B cell (primary cell): ENCODE data around the gene DHRS4. TPM values are rescaled to one million over a fixed set of nuclear protein-coding genes. Genes with fewer than 3 reads are reported as not detected.
"Not testable (repeated sequence)": the region's sequence is repeated elsewhere in the genome, so short reads cannot be mapped to it uniquely, and the experiment has no call there.

Experiments
- ATAC-seq: fragments of 200-7000 bp; cut with Tn5 transposase; one replicate; pipeline ENCODE4 v1.10.0; 2021; ENCODE audit warnings: low read depth, mild to moderate bottlenecking, moderate number of reproducible peaks, moderate library complexity
- CTCF ChIA-PET: fragments of 350-600 bp; sonication (Branson Sonifier 250); formaldehyde crosslinking; loops from one replicate; lab custom pipeline; 2021; ENCODE audit warnings: antibody characterized with exemption, inconsistent platforms; lab: Charles Lee
- POLR2A ChIA-PET: fragments of 350-600 bp; sonication (Branson Sonifier 250); formaldehyde crosslinking; loops from one replicate; lab custom pipeline; 2021; ENCODE audit warnings: antibody characterized with exemption; lab: Charles Lee
- DNase-seq: peaks from one replicate; pipeline ENCODE4 v3.0.0; 2013
- H2AFZ ChIP-seq: 2 replicates; pipeline ENCODE4 v1.6.1; 2012; ENCODE audit warnings: mild to moderate bottlenecking, low read depth, low read length; ENCODE audit not compliant: insufficient read depth, poor library complexity, severe bottlenecking
- H3K27ac ChIP-seq, 2 donors: 1 replicate in 1 of 2; 2 replicates in 1 of 2; pipeline ENCODE4 v1.5.1; 2012 to 2013; ENCODE audit warnings: low read length in 2 of 2, mild to moderate bottlenecking in 2 of 2, moderate library complexity in 1 of 2
- H3K27me3 ChIP-seq, 4 experiments: fragments of 200-600 bp in 1 of 4; sonication (generic) in 1 of 4; replicated peaks in 1 of 4; 1 replicate in 2 of 4; 2 replicates in 2 of 4; pipeline versions ENCODE4 v1.6.1 to v1.7.0; 2013 to 2016; ENCODE audit warnings: low read length in 3 of 4, mild to moderate bottlenecking in 2 of 4, mixed read lengths in 1 of 4, moderate library complexity in 1 of 4; ENCODE audit not compliant: insufficient read depth in 4 of 4, control insufficient read depth in 3 of 4; ENCODE audit errors: control extremely low read depth in 1 of 4
- H3K36me3 ChIP-seq, 2 experiments: replicated peaks in 1 of 2; 1 replicate in 1 of 2; 2 replicates in 1 of 2; pipeline versions ENCODE4 v1.6.1 to v1.7.1; 2013; ENCODE audit warnings: low read length in 1 of 2; ENCODE audit not compliant: insufficient read depth in 2 of 2, control insufficient read depth in 1 of 2; ENCODE audit errors: control extremely low read depth in 1 of 2, extremely low read depth in 1 of 2
- H3K4me1 ChIP-seq, 2 donors: fragments of 200-600 bp in 1 of 2; sonication (generic) in 1 of 2; 1 replicate in 1 of 2; 2 replicates in 1 of 2; pipeline versions ENCODE4 v1.5.1 to v1.6.1; 2013 to 2017; ENCODE audit warnings: low read length in 2 of 2; ENCODE audit not compliant: control insufficient read depth in 2 of 2, insufficient read depth in 2 of 2
- H3K4me2 ChIP-seq: replicated peaks from 2 replicates; pipeline ENCODE3; 2012; ENCODE audit warnings: mild to moderate bottlenecking, low read depth, low read length; ENCODE audit not compliant: poor library complexity, severe bottlenecking
- H3K4me3 ChIP-seq, 5 experiments: fragments of 200-600 bp in 1 of 5; sonication (generic) in 1 of 5; 1 replicate in 3 of 5; 2 replicates in 2 of 5; pipeline versions ENCODE4 v1.5.1 to v1.7.0; 2011 to 2016; ENCODE audit warnings: low read length in 4 of 5, mild to moderate bottlenecking in 4 of 5, low read depth in 2 of 5, control low read depth in 1 of 5, moderate library complexity in 1 of 5; ENCODE audit not compliant: insufficient read depth in 1 of 5; ENCODE audit errors: control extremely low read depth in 1 of 5, extremely low read depth in 1 of 5
- H3K79me2 ChIP-seq: fragments of 200-600 bp; sonication (generic); one replicate; pipeline ENCODE4 v1.6.0; 2016; ENCODE audit warnings: low read length; ENCODE audit not compliant: control insufficient read depth, insufficient read depth
- H3K9ac ChIP-seq: fragments of 200-600 bp; sonication (generic); 2 replicates; pipeline ENCODE4 v1.6.1; 2017; ENCODE audit warnings: mild to moderate bottlenecking, low read length, moderate library complexity
- H3K9me3 ChIP-seq, 3 donors: one replicate each; pipeline versions ENCODE4 v1.6.1 to v1.7.1; 2013; ENCODE audit warnings: low read length in 2 of 3; ENCODE audit not compliant: control insufficient read depth in 2 of 3, insufficient read depth in 1 of 3; ENCODE audit errors: control extremely low read depth in 1 of 3
- H4K20me1 ChIP-seq: 2 replicates; pipeline ENCODE4 v1.6.0; 2012; ENCODE audit warnings: mild to moderate bottlenecking, low read length; ENCODE audit not compliant: insufficient read depth, control insufficient read depth, poor library complexity, severe bottlenecking
- H3K27ac Mint-ChIP-seq: one replicate; pipeline ENCODE4 v1.8.0; 2021; ENCODE audit warnings: mixed read lengths
- H3K27me3 Mint-ChIP-seq: one replicate; pipeline ENCODE4 v1.8.0; 2021; ENCODE audit warnings: mixed read lengths
- H3K4me1 Mint-ChIP-seq: one replicate; pipeline ENCODE4 v1.8.0; 2021; ENCODE audit warnings: mixed read lengths
- H3K4me3 Mint-ChIP-seq: one replicate; pipeline ENCODE4 v1.8.0; 2021; ENCODE audit warnings: mixed read lengths
- H3K9me3 Mint-ChIP-seq: one replicate; pipeline ENCODE4 v1.8.0; 2022; ENCODE audit warnings: mixed read lengths; ENCODE audit not compliant: insufficient read depth
- WGBS: methylation state at CpG from one replicate; pipeline ENCODE4 v1.1.5; 2013; ENCODE audit warnings: missing lambda C conversion rate; ENCODE audit not compliant: insufficient coverage; 5-methylcytosine and 5-hydroxymethylcytosine counted together
- intact Hi-C: fragments of 100-400 bp; cut with micrococcal nuclease; formaldehyde crosslinking; loops from one replicate; pipeline ENCODE4 v1.10.0; 2022
- polyA plus RNA-seq: library from polyadenylated mRNA; depleted of rRNA; stranded (reverse); fragments of >200 nt; gene quantifications from 2 replicates; pipeline ENCODE4 v1.2.3, GENCODE V29; 2012
- total RNA-seq, 2 donors: library from RNA; stranded (reverse); fragments of 120-200 nt in 1 of 2; gene quantifications; 1 replicate in 1 of 2; 2 replicates in 1 of 2; pipeline versions ENCODE4 v1.2.3 to v1.2.4, GENCODE V29; 2013 to 2022

Gene DHRS4
- total and polyA plus RNA-seq, 2 donors (not counting 1 experiment from before 2014, with no cell fraction given) = 15.6 to 16.2 TPM

GRCh38 chr14:23969481-23970282 is 16.1 kb downstream of the DHRS4 start:
- peak overlapping the region; percentile 53 for H3K4me3 Mint-ChIP-seq
- H4K20me1 ChIP-seq, POLR2A ChIA-PET, H3K36me3 ChIP-seq, H3K27me3 Mint-ChIP-seq, CTCF ChIA-PET, H3K27ac Mint-ChIP-seq, H3K79me2 ChIP-seq, H3K27ac ChIP-seq, H3K9me3 Mint-ChIP-seq, H3K9me3 ChIP-seq, H3K27me3 ChIP-seq, intact Hi-C loops: not testable (repeated sequence)
- Histone ChIP-seq H3K4me1 (peaks cover 0 to 15% of the 10 kb centered on the region in 2 donors), H3K4me2 (peak overlapping the region; percentile 40), H3K4me3 (peak overlapping the region in 4 of 5 experiments; percentile 36 to 50 (median 46)), H3K9ac (peak overlapping the region; percentile 53), H2AFZ (peak overlapping the region; percentile 56)
- peaks cover 12% of the 10 kb centered on the region for H3K4me1 Mint-ChIP-seq
- 11% methylated on average over 39 of the region's 61 CpGs for WGBS
- DNase-seq (peak; percentile 42), ATAC-seq (peak; percentile 78)

- H3K4me3 Mint-ChIP-seq = peak overlapping the region; percentile 63
- H3K4me2 ChIP-seq, H3K9me3 Mint-ChIP-seq, H3K9ac ChIP-seq, H2AFZ ChIP-seq, CTCF ChIA-PET, intact Hi-C loops, H3K36me3 ChIP-seq, H3K27me3 Mint-ChIP-seq, H3K27me3 ChIP-seq, ATAC-seq, H3K9me3 ChIP-seq, H3K27ac ChIP-seq, H3K27ac Mint-ChIP-seq, H3K79me2 ChIP-seq, DNase-seq, POLR2A ChIA-PET, H4K20me1 ChIP-seq: not testable (repeated sequence)
- peaks cover 17% of the 10 kb centered on the region for H3K4me1 Mint-ChIP-seq
- whole genome bisulfite sequencing = 93% methylated on average over 3 of the region's 15 CpGs
- Histone ChIP-seq H3K4me1 (peaks cover 0 to 15% of the 10 kb centered on the region in 2 donors), H3K4me3 (peak overlapping the region in 1 of 5 experiments; percentile 48)
Observed at GRCh38 chr14:23970283-23970659, 16.7 kb downstream of the DHRS4 start.

GRCh38 chr14:23973178-23973577 is 19.6 kb downstream of the DHRS4 start:
- CTCF ChIA-PET, DNase-seq, POLR2A ChIA-PET, H3K27me3 Mint-ChIP-seq, H3K36me3 ChIP-seq, H3K4me2 ChIP-seq, H3K9me3 Mint-ChIP-seq, H4K20me1 ChIP-seq, H3K4me3 Mint-ChIP-seq, H3K9ac ChIP-seq, H3K27ac ChIP-seq, H3K9me3 ChIP-seq, H3K4me1 ChIP-seq, H3K27ac Mint-ChIP-seq, H3K79me2 ChIP-seq, H3K4me3 ChIP-seq, H3K27me3 ChIP-seq, ATAC-seq, intact Hi-C loops, H2AFZ ChIP-seq: not testable (repeated sequence)
- H3K4me1 Mint-ChIP-seq = peaks cover 12% of the 10 kb centered on the region
- 97% methylated on average over 8 of the region's 8 CpGs for WGBS

GRCh38 chr14:23974041-23974440 is 20.5 kb downstream of the DHRS4 start:
- intact Hi-C loops = loop anchor here (1.0 kb wide), 1 partner anchor 40 kb away; no protein-coding TSS in a partner anchor
- H3K4me2 ChIP-seq, DNase-seq, H3K4me1 ChIP-seq, H3K27ac Mint-ChIP-seq, H3K36me3 ChIP-seq, H2AFZ ChIP-seq, H3K79me2 ChIP-seq, H3K9me3 ChIP-seq, H3K9ac ChIP-seq, H4K20me1 ChIP-seq, POLR2A ChIA-PET, H3K27me3 ChIP-seq, H3K27me3 Mint-ChIP-seq, H3K4me3 Mint-ChIP-seq, H3K9me3 Mint-ChIP-seq, H3K4me3 ChIP-seq, H3K27ac ChIP-seq, ATAC-seq: not testable (repeated sequence)
- CTCF ChIA-PET = interaction anchor here (0.9 to 2.3 kb wide), 4 partner anchors 40 to 146 kb away, joined by 3 to 14 read pairs (median 4); no protein-coding TSS in a partner anchor
- H3K4me1 Mint-ChIP-seq = peaks cover 12% of the 10 kb centered on the region
